DOHH2 (cell line): ENCODE results near the gene SCARB2.

Experiments
- CTCF ChIP-seq: fragments of 200-600 bp; sonication (generic); IDR thresholded peaks from one replicate; pipeline ENCODE4 v1.5.1; 2014; ENCODE audit warnings: antibody characterized with exemption, mild to moderate bottlenecking, low read depth, low read length; ENCODE audit not compliant: poor library complexity, severe bottlenecking
- EZH2phosphoT487 ChIP-seq: fragments of 200-600 bp; sonication (generic); IDR thresholded peaks from 2 replicates; pipeline ENCODE4 v1.6.1; 2017; ENCODE audit warnings: borderline replicate concordance, mild to moderate bottlenecking, antibody characterized with exemption, low read length, moderate library complexity, mixed read lengths

- TF ChIP-seq CTCF (no peak), EZH2phosphoT487 (no peak)
Observed at GRCh38 chr4:76224171-76224570, 10.5 kb upstream of the SCARB2 start.
